Astrocyte (in vitro differentiated cells and primary cell): ENCODE measurements around the gene RHBDD2.

ENCODE experiments used
- CTCF ChIP-seq: IDR thresholded peaks from 2 replicates; pipeline ENCODE4 v1.5.1; 2011; ENCODE audit warnings: low read depth, mild to moderate bottlenecking, inconsistent platforms, low read length, moderate library complexity; ENCODE audit not compliant: insufficient read depth
- EZH2 ChIP-seq: IDR thresholded peaks from 2 replicates; pipeline ENCODE4 v1.6.1; 2012; ENCODE audit warnings: mild to moderate bottlenecking, low read length, inconsistent platforms; ENCODE audit not compliant: insufficient read depth

- no peak for TF ChIP-seq CTCF
- TF ChIP-seq EZH2: no peak
These were observed 59.3 kb downstream of the RHBDD2 start for GRCh38 chr7:75937958-75938786.
